ENCODE results near the gene NDUFB4. TPM values are rescaled to one million over a fixed set of nuclear protein-coding genes. Genes with fewer than 3 reads are reported as not detected.

The NDUFB4 gene
- total RNA-seq, 1 donor from 2014 or later = 80.4 TPM

DNA sequence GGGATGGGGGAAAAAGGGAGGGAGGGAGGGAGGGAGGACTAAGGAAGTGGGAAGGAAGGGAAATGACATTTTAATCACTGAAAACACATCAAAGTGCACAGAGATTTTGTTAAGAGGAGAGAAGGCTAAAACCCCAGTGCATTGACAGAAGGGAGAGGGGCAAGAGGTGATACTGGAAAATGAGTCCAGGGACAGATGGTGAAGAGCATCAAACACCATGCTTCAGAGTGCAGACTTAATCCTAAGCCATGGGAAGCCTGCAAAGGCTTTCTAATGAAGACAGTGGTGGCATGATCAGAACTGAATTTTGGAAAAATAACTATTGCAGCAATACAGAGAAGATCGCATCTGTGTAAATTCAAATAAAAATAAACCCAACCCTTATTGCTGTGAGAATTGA, 44.1 kb downstream of the NDUFB4 start:
- Mint-ChIP-seq H3K27me3 (peaks cover 1% of the 10 kb centered on the region), H3K36me3 (ENCODE audit: low read depth) (no peaks in the 10 kb centered on the region), H3K4me3 (no peak overlapping the region), H3K4me1 (no peaks in the 10 kb centered on the region), H3K27ac (no peak overlapping the region), H3K9me3 (no peaks in the 10 kb centered on the region)
- POLR2A ChIA-PET = no interaction called here
- no peak for ATAC-seq (ENCODE audit: low read depth)
- intact Hi-C loops (cut with micrococcal nuclease) = no loop called here
- DNase-seq = no peak
- CTCF ChIA-PET = no interaction called here
- TF ChIP-seq, protein P1, sequence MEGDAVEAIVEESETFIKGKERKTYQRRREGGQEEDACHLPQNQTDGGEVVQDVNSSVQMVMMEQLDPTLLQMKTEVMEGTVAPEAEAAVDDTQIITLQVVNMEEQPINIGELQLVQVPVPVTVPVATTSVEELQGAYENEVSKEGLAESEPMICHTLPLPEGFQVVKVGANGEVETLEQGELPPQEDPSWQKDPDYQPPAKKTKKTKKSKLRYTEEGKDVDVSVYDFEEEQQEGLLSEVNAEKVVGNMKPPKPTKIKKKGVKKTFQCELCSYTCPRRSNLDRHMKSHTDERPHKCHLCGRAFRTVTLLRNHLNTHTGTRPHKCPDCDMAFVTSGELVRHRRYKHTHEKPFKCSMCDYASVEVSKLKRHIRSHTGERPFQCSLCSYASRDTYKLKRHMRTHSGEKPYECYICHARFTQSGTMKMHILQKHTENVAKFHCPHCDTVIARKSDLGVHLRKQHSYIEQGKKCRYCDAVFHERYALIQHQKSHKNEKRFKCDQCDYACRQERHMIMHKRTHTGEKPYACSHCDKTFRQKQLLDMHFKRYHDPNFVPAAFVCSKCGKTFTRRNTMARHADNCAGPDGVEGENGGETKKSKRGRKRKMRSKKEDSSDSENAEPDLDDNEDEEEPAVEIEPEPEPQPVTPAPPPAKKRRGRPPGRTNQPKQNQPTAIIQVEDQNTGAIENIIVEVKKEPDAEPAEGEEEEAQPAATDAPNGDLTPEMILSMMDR (IDR thresholded peaks at IDR 0.05) = no peak

DNA sequence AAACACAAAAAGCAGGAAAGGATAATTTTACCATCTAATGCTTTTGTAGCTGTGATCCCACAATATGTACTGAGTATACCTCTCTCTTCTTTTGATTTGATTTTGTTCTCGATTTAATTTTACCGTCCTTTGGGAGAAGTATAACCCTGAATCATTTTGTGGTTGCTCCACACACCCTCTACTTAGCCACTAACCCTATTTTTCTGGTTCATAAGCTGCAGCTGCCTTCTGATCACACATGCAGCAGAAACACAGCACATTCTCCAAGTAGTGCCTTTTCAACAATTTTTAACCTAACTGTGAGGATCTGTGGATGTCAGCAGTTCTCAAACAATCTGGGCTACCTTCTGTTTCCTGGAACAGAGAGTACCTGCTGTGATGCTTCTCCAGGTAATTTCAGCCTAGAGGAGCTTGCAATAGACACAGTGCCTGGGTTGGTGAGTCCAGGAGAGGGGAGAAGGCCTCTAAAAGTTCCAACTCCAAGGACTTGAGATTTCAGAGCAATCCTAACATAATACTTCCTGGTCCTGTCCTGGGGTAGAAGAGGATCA, 45.6 kb downstream of the NDUFB4 start:
- no peak for ATAC-seq (ENCODE audit: low read depth)
- ChIA-PET CTCF (no interaction called here), POLR2A (no interaction called here)
- TF ChIP-seq, protein P1 (IDR thresholded peaks at IDR 0.05) = no peak
- H3K4me3 Mint-ChIP-seq = no peak overlapping the region
- intact Hi-C loops (cut with micrococcal nuclease) = no loop called here
- no peaks in the 10 kb centered on the region for H3K36me3 Mint-ChIP-seq (ENCODE audit: low read depth)
- no peak for DNase-seq
- H3K4me1 Mint-ChIP-seq = no peaks in the 10 kb centered on the region
- no peak overlapping the region for H3K27ac Mint-ChIP-seq
- H3K9me3 Mint-ChIP-seq = no peaks in the 10 kb centered on the region
- H3K27me3 Mint-ChIP-seq = peaks cover 1% of the 10 kb centered on the region

DNA sequence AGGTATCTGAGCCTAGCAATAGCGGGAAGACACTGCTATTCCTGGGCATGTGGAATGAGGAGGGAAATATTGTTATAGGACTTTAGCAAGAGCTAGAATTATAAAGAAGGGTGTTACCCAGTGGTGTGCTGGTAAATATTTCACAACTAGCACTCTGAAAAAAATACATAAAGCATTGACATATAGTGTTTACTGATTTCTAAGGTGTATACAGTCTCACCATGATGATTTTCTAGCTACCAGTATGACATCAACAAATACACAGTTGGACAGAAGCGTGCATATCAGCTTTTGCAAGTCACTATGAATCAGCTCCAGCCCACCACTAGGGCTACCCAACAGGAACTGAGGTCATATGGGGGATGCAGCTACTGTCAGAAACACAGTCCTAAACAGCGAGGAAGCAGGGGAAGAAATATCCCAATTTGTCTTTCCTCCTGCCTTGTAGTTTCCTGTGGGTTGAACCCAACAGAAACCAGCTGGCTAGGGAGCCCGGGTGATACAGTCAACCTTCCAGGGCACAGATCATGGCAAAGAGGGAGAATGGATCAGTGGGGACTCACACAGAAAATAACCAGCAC, 46.3 kb downstream of the NDUFB4 start:
- Mint-ChIP-seq H3K4me1 (no peaks in the 10 kb centered on the region), H3K27me3 (peaks cover 1% of the 10 kb centered on the region), H3K9me3 (no peaks in the 10 kb centered on the region), H3K27ac (no peak overlapping the region), H3K36me3 (ENCODE audit: low read depth) (no peaks in the 10 kb centered on the region), H3K4me3 (no peak overlapping the region)
- DNase-seq (no peak), ATAC-seq (ENCODE audit: low read depth) (no peak)
- TF ChIP-seq, protein P1 (IDR thresholded peaks at IDR 0.05) = no peak
- POLR2A ChIA-PET = no interaction called here
- intact Hi-C loops (cut with micrococcal nuclease) = no loop called here
- CTCF ChIA-PET = no interaction called here

DNA sequence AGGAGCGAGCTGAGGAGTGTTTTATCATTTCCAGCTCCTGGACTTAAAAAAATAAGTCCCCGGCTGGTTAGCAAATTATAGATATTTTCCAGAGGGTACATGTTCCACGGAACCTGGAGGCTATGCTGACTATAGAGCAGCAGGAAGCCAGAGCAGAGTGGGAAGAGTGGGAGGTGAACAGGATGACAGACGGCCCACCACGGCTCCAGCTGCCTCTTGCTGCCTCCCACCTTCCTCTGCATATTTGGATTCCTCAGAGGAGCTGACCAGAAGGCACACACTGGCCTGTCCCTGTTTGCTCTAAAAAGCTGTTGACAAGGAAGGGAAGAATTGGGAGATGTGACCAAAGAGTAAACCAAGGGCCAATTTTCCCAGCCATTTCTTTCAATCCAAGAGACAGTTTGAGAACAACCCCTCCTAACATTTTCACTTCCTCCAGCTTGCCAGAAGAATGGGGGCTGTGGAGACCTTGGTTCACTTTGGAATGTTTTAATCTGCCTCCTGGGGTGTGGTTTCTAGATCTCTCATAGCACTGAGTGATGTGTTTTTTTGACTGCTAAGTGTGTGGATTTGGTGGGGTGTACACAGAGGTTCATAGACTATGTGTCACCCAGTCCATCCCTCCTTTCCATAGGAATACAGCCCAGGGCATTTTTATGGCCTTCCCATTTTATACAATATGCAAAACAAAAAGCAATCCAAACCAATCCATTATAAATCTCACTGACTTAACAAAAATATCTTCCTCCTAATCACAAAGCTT, 49.1 kb downstream of the NDUFB4 start:
- TF ChIP-seq, protein P1 (IDR thresholded peaks at IDR 0.05) = no peak
- no peak overlapping the region for H3K4me3 Mint-ChIP-seq
- no peaks in the 10 kb centered on the region for H3K9me3 Mint-ChIP-seq
- peaks cover 1% of the 10 kb centered on the region for H3K27me3 Mint-ChIP-seq
- no peak for ATAC-seq (ENCODE audit: low read depth)
- POLR2A ChIA-PET = no interaction called here
- H3K4me1 Mint-ChIP-seq = no peaks in the 10 kb centered on the region
- H3K27ac Mint-ChIP-seq = no peak overlapping the region
- no peak for DNase-seq
- intact Hi-C loops (cut with micrococcal nuclease) = no loop called here
- H3K36me3 Mint-ChIP-seq (ENCODE audit: low read depth) = no peaks in the 10 kb centered on the region
- CTCF ChIA-PET = no interaction called here

DNA sequence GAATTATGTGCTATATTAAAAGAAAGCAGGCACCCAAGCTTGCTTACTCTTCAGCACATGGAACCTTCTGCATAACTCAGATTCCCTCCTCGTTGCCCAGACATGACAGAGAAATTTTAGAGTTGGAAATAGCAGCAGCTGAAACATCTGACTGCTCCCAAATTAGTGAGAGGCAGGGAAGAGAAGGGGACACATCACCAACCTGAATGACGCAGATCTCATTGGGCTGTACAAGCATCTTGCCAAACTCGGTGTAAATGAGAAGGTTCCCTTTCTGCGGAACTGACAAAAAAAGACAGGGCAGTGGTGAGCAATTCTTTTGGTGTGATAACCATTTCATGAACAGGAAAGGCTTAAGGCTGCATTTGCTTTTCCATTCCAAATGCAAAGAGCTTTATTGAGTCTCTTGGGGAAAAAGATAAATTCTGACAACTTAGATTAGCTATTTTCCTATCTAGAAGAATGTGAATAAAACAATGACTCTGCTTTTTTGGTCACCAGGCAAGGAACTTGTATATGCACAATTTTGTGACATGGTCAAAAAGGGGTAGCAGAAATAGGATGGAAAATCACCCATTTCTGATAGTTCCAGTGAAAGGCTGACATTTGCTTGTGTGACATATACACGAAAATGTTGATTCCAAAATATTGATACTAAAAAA, 50.8 kb downstream of the NDUFB4 start:
- ATAC-seq (ENCODE audit: low read depth) (no peak), DNase-seq (no peak)
- no peak overlapping the region for H3K27ac Mint-ChIP-seq
- H3K9me3 Mint-ChIP-seq = no peaks in the 10 kb centered on the region
- no peaks in the 10 kb centered on the region for H3K36me3 Mint-ChIP-seq (ENCODE audit: low read depth)
- ChIA-PET CTCF (no interaction called here), POLR2A (no interaction called here)
- TF ChIP-seq, protein P1 (IDR thresholded peaks at IDR 0.05) = no peak
- no peaks in the 10 kb centered on the region for H3K4me1 Mint-ChIP-seq
- no peak overlapping the region for H3K4me3 Mint-ChIP-seq
- intact Hi-C loops (cut with micrococcal nuclease) = no loop called here
- H3K27me3 Mint-ChIP-seq = peaks cover 1% of the 10 kb centered on the region
